GM12878 (cell line): ENCODE measurements around the gene TBC1D19. TPM values are rescaled to one million over a fixed set of nuclear protein-coding genes. Genes with fewer than 3 reads are reported as not detected.

Source experiments
- ETV6 ChIP-seq, 2 experiments: fragments of 450-650 bp in 1 of 2; IDR thresholded peaks in 1 of 2; conservative IDR thresholded peaks in 1 of 2; 2 replicates each; pipeline ENCODE4 v1.6.1; 2014; ENCODE audit warnings: antibody characterized with exemption in 1 of 2, borderline replicate concordance in 1 of 2, low read depth in 1 of 2, mild to moderate bottlenecking in 1 of 2, moderate library complexity in 1 of 2
- FOXM1 ChIP-seq: IDR thresholded peaks from 2 replicates; pipeline ENCODE4 v1.6.1; 2012; ENCODE audit warnings: low read depth, mild to moderate bottlenecking, inconsistent platforms, low read length, moderate library complexity
- LARP7 ChIP-seq: fragments of 450-650 bp; IDR thresholded peaks from 2 replicates; pipeline ENCODE4 v1.6.1; 2017; ENCODE audit warnings: mild to moderate bottlenecking
- NFYA ChIP-seq: IDR thresholded peaks from 2 replicates; pipeline ENCODE4 v1.6.1; 2011; ENCODE audit warnings: low read depth, mild to moderate bottlenecking, low read length, improper control_type of control experiment, borderline replicate concordance
- RELA ChIP-seq: fragments of 450-650 bp; IDR thresholded peaks from 2 replicates; pipeline ENCODE4 v1.8.0; 2014; ENCODE audit warnings: borderline replicate concordance; ENCODE audit not compliant: partially characterized antibody
- TBL1XR1 ChIP-seq: IDR thresholded peaks from 2 replicates; pipeline ENCODE4 v1.6.1; 2012; ENCODE audit warnings: low read depth, low read length, improper control_type of control experiment
- TCF7 ChIP-seq: IDR thresholded peaks from 2 replicates; pipeline ENCODE4 v1.6.1; 2014; ENCODE audit warnings: antibody characterized with exemption, borderline replicate concordance
- polyA plus RNA-seq, 11 experiments: library from polyadenylated mRNA; depleted of rRNA in 4 of 11; unstranded in 6 of 11; stranded (reverse) in 5 of 11; fragments of >200 nt; fragmentation: Nextera tagmentation in 4 of 11; fragmentation: Illumina TruSeq in 1 of 11; extraction: Ambion mirVana in 4 of 11; extraction: Trizol in 1 of 11; gene quantifications; 1 replicate in 1 of 11; 2 replicates in 10 of 11; pipeline versions ENCODE4 v1.2.1 to v1.2.3, GENCODE V29; 2011 to 2016; ENCODE audit warnings: inconsistent platforms in 2 of 11, missing spikeins in 2 of 11, low read depth in 1 of 11
- total RNA-seq, 4 experiments: library from RNA; depleted of rRNA in 3 of 4; stranded (reverse); fragments of >200 nt in 3 of 4; fragmentation: Illumina TruSeq in 1 of 4; extraction: Trizol in 1 of 4; gene quantifications; 2 replicates each; pipeline versions ENCODE4 v1.2.1 to v1.2.3, GENCODE V29; 2013 to 2021
- TF ChIP-seq, protein P1 (sequence below): fragments of 450-650 bp; formaldehyde crosslinking; IDR thresholded peaks from 2 replicates; pipeline ENCODE4 v1.4.0; 2020; ENCODE audit warnings: mild to moderate bottlenecking, moderate library complexity
- TF ChIP-seq, protein P2 (sequence below): fragments of 450-650 bp; IDR thresholded peaks from 2 replicates; pipeline ENCODE4 v1.6.1; 2017; ENCODE audit warnings: mild to moderate bottlenecking, moderate library complexity
- TF ChIP-seq, protein P3 (sequence below): IDR thresholded peaks from 2 replicates; pipeline ENCODE4 v1.6.1; 2012; ENCODE audit warnings: low read depth, low read length, improper control_type of control experiment
- TF ChIP-seq, protein P4 (sequence below): fragments of 450-650 bp; conservative IDR thresholded peaks from 2 replicates; pipeline ENCODE4 v1.6.1; 2017; ENCODE audit warnings: mild to moderate bottlenecking, moderate library complexity
- TF ChIP-seq, protein P5 (sequence below): IDR thresholded peaks from 2 replicates; pipeline ENCODE4 v1.6.1; 2012; ENCODE audit warnings: mild to moderate bottlenecking, low read depth, low read length

TBC1D19 gene
- total and polyA plus RNA-seq, 10 of the 15 experiments (the other 5 are each of a cell fraction or from before 2014, with no cell fraction given): 0.29 to 3.9 (median 2.1) TPM

DNA sequence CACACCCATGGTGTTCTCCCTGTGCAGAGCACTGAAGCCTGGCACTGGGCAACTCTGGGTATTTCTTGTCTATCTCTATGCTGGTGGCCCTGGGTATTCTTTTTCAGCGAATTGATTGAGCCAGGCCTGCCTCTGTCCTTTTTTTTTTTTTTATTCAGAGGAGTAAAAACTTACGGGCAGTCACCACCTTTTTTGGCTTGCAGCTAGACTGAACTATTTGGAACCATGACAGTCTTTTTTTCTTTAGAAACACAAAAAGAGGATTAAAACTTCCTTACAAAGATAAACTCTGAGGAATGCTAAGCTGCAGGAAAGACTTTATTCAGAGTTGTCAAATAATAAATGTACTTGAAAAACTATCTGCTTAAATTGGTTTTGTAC lies 157.6 kb downstream of the TBC1D19 start (continued):
- TF ChIP-seq, protein P1, sequence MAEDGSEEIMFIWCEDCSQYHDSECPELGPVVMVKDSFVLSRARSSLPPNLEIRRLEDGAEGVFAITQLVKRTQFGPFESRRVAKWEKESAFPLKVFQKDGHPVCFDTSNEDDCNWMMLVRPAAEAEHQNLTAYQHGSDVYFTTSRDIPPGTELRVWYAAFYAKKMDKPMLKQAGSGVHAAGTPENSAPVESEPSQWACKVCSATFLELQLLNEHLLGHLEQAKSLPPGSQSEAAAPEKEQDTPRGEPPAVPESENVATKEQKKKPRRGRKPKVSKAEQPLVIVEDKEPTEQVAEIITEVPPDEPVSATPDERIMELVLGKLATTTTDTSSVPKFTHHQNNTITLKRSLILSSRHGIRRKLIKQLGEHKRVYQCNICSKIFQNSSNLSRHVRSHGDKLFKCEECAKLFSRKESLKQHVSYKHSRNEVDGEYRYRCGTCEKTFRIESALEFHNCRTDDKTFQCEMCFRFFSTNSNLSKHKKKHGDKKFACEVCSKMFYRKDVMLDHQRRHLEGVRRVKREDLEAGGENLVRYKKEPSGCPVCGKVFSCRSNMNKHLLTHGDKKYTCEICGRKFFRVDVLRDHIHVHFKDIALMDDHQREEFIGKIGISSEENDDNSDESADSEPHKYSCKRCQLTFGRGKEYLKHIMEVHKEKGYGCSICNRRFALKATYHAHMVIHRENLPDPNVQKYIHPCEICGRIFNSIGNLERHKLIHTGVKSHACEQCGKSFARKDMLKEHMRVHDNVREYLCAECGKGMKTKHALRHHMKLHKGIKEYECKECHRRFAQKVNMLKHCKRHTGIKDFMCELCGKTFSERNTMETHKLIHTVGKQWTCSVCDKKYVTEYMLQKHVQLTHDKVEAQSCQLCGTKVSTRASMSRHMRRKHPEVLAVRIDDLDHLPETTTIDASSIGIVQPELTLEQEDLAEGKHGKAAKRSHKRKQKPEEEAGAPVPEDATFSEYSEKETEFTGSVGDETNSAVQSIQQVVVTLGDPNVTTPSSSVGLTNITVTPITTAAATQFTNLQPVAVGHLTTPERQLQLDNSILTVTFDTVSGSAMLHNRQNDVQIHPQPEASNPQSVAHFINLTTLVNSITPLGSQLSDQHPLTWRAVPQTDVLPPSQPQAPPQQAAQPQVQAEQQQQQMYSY (CRISPR knock-in tag): no peak
- TF ChIP-seq LARP7: no peak
- no peak for TF ChIP-seq TBL1XR1
- TF ChIP-seq, protein P2, sequence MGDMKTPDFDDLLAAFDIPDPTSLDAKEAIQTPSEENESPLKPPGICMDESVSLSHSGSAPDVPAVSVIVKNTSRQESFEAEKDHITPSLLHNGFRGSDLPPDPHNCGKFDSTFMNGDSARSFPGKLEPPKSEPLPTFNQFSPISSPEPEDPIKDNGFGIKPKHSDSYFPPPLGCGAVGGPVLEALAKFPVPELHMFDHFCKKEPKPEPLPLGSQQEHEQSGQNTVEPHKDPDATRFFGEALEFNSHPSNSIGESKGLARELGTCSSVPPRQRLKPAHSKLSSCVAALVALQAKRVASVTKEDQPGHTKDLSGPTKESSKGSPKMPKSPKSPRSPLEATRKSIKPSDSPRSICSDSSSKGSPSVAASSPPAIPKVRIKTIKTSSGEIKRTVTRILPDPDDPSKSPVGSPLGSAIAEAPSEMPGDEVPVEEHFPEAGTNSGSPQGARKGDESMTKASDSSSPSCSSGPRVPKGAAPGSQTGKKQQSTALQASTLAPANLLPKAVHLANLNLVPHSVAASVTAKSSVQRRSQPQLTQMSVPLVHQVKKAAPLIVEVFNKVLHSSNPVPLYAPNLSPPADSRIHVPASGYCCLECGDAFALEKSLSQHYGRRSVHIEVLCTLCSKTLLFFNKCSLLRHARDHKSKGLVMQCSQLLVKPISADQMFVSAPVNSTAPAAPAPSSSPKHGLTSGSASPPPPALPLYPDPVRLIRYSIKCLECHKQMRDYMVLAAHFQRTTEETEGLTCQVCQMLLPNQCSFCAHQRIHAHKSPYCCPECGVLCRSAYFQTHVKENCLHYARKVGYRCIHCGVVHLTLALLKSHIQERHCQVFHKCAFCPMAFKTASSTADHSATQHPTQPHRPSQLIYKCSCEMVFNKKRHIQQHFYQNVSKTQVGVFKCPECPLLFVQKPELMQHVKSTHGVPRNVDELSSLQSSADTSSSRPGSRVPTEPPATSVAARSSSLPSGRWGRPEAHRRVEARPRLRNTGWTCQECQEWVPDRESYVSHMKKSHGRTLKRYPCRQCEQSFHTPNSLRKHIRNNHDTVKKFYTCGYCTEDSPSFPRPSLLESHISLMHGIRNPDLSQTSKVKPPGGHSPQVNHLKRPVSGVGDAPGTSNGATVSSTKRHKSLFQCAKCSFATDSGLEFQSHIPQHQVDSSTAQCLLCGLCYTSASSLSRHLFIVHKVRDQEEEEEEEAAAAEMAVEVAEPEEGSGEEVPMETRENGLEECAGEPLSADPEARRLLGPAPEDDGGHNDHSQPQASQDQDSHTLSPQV: no peak
- TF ChIP-seq FOXM1: no peak
- TF ChIP-seq RELA: no peak
- no peak for TF ChIP-seq NFYA
- TF ChIP-seq, protein P3, sequence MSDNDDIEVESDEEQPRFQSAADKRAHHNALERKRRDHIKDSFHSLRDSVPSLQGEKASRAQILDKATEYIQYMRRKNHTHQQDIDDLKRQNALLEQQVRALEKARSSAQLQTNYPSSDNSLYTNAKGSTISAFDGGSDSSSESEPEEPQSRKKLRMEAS: no peak
- no peak for TF ChIP-seq TCF7
- no peak for TF ChIP-seq ETV6 (conservative IDR thresholded peaks at IDR 0.05 in 1 of 2, IDR thresholded peaks at IDR 0.05 in 1 of 2; ENCODE audit: borderline replicate concordance in 1 of 2, low read depth in 1 of 2)
- TF ChIP-seq, protein P4, sequence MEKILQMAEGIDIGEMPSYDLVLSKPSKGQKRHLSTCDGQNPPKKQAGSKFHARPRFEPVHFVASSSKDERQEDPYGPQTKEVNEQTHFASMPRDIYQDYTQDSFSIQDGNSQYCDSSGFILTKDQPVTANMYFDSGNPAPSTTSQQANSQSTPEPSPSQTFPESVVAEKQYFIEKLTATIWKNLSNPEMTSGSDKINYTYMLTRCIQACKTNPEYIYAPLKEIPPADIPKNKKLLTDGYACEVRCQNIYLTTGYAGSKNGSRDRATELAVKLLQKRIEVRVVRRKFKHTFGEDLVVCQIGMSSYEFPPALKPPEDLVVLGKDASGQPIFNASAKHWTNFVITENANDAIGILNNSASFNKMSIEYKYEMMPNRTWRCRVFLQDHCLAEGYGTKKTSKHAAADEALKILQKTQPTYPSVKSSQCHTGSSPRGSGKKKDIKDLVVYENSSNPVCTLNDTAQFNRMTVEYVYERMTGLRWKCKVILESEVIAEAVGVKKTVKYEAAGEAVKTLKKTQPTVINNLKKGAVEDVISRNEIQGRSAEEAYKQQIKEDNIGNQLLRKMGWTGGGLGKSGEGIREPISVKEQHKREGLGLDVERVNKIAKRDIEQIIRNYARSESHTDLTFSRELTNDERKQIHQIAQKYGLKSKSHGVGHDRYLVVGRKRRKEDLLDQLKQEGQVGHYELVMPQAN: no peak
- TF ChIP-seq, protein P5, sequence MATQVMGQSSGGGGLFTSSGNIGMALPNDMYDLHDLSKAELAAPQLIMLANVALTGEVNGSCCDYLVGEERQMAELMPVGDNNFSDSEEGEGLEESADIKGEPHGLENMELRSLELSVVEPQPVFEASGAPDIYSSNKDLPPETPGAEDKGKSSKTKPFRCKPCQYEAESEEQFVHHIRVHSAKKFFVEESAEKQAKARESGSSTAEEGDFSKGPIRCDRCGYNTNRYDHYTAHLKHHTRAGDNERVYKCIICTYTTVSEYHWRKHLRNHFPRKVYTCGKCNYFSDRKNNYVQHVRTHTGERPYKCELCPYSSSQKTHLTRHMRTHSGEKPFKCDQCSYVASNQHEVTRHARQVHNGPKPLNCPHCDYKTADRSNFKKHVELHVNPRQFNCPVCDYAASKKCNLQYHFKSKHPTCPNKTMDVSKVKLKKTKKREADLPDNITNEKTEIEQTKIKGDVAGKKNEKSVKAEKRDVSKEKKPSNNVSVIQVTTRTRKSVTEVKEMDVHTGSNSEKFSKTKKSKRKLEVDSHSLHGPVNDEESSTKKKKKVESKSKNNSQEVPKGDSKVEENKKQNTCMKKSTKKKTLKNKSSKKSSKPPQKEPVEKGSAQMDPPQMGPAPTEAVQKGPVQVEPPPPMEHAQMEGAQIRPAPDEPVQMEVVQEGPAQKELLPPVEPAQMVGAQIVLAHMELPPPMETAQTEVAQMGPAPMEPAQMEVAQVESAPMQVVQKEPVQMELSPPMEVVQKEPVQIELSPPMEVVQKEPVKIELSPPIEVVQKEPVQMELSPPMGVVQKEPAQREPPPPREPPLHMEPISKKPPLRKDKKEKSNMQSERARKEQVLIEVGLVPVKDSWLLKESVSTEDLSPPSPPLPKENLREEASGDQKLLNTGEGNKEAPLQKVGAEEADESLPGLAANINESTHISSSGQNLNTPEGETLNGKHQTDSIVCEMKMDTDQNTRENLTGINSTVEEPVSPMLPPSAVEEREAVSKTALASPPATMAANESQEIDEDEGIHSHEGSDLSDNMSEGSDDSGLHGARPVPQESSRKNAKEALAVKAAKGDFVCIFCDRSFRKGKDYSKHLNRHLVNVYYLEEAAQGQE: no peak
